GM04503 (cell line): Measurements from ENCODE around the gene SLC22A23.

Experiments
- DNase-seq: peaks from one replicate; pipeline ENCODE4 v3.0.0-alpha.2; 2012; ENCODE audit warnings: low read depth

The SLC22A23 gene

GRCh38 chr6:3421143-3421542 is 35.7 kb downstream of the SLC22A23 start:
- DNase-seq: no peak

GRCh38 chr6:3419624-3420272 is 37.1 kb downstream of the SLC22A23 start:
- DNase-seq: peak; percentile 57

- no peak for DNase-seq
These were observed 38.3 kb downstream of the SLC22A23 start for GRCh38 chr6:3418496-3419060.

DNA sequence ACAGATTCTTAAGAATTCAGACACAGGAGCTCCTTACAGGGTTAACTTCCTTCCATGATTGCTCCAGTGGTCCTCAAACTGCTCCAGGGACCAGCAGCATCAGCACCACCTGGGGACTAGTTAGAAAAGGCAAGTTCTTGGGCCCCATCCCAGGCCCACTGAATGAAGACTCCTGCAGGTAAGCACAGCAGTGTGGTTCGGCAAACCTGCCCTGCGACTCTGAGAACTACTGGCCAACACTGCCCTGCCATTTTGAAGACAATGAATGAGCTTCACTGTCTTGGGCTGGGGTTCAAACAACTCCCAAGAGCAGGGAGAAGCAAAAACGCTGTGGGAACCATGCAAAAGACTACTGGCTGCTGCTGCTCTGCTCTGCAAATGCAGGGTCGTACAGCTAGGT is 39.4 kb downstream of the SLC22A23 start:
- DNase-seq: no peak

GRCh38 chr6:3415490-3415889 is 41.4 kb downstream of the SLC22A23 start:
- DNase-seq: no peak

DNA sequence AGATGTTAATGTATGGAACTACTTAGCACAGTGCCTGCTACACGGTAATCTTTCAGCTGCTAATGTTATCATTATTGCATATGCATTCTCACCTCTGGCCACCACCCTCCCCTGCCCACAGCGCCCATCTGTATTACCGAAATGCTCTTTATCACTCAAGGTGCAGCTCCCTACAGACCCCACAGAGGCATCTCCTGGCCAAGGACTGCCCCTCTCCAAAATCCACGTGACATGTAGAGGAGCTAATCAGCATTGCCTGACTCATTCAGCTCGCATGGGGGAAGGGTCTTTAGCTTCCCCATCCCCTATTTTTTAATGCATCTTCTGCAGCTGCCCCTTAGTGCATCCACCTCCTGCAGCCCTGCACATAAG is 41.8 kb downstream of the SLC22A23 start:
- no peak for DNase-seq

DNA sequence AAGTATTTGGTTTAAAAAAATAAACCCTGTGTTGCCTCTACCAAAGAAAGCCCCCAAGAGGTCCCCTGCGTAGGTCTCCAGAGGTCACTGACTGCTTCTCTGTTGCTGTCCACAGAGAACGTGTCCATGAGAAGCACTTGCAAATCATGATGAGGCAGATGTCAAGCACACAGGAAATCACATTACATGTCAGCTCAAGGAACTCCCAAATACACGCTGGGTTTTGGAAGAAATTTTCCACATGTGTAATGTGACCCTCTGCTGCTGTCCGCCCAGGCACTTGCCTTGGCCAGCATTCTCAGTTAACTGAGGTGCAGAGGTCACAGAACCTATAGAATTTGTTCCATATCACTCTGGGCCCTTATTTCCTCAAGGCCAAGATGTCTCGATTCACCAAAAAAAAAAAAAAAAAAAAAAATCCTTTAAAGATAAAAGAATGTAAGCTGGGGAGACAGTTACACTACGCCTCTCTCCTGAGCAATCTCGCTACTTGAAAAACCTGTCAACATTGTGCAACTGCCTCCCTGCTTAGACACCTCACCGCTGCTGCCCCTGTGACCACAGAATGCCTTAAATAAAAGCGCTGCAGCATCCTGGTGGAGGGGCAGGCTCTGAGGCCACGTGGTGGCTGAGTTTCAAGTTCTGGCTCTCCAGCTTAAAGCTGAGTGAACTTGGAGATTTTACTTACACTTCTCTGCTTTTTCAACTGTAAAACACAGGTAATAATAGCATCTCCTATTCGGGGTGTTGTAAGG is 42.3 kb downstream of the SLC22A23 start:
- DNase-seq: no peak

GRCh38 chr6:3413592-3413991 is 43.3 kb downstream of the SLC22A23 start:
- DNase-seq: no peak

DNA sequence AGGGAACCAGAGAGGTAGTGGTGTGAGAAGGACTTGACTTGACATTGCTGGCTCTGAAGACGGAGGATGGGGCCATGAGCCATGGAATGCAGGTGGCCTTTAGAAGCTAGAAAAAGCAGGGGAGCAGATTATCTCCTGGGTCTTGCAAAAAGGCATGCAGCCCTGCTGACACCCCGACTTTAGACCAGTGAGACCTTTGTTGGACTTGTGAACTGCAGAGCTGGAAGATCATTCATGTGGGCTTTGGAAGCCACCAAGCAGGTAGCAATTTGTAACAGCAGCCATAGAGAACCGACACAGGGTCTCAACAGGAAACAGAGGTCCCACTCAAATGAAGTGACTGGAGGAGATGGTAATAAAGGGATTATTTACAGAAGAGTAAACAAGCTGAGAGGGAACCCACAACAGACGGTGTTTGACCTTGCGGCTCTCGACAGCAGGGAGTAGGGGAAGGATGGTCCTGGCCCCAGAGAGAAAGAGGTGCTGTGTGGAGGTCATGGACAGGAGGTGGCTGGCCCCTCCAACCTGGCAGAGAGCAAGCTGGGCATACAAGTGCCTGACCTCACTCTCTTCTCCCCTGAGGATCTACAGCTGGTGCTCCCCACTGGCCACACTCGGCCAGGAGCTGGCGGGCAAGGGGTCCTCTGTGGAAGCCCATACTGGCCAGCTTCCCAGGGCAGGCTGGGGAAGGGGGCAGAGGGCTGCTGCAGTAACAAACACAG is 43.9 kb downstream of the SLC22A23 start:
- DNase-seq: no peak

GRCh38 chr6:3411967-3412778 is 44.7 kb downstream of the SLC22A23 start:
- DNase-seq: no peak

GRCh38 chr6:3410385-3411360 is 46.2 kb downstream of the SLC22A23 start:
- DNase-seq: no peak

DNA sequence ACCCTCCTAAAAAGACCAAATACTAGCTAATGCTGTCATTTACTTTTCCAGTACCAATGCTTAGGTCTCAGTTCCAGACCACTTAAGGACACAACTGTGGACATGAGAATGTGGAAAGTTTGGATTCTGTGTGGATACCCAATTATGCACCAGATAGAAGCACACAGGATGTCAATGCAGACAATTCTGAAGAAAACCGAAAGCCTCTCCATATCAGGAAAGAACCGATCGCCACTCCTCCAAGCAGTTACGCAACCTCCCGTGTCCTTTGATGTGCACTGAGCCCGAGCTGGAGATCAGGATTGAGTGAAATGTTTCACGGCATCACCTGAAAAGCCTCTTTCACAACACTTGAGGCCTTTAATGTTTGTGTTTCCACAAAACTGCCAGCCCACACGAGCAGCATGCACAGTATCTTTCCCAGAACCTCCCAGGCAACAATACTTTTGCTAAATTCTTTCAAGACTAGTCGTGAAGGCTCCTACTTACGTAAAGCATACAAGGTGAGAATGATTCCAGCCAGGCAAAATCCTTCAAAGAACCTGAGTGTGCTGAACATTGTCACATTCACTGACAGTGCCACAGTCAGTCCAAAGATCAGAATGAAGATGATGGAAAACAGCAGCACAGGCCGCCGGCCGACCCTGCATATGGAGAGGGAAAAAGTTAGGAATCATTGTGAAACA is 47.0 kb downstream of the SLC22A23 start:
- DNase-seq: no peak

DNA sequence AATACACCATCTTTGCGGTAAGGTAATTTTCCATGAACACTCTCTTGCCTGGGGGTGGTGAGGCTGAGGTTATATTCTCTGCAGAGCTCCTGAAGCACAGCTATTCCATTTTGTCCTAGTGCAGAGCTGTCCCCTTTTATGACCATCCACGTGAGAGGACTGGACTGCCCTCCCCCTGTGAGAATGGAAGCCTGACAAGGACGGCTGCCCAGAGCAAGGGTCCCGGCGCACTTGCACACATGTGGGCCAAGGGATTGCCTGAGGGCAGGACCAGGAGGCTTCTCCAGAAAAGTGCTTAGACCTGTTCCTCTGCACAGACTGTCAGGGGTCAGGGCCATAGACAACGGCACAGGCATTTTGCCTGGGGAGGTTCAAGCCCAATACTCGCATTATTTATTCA is 48.2 kb downstream of the SLC22A23 start:
- DNase-seq: no peak

- DNase-seq: no peak
These were observed 49.0 kb downstream of the SLC22A23 start for GRCh38 chr6:3407840-3408239.

GRCh38 chr6:3406891-3407809 is 49.7 kb downstream of the SLC22A23 start:
- no peak for DNase-seq

- DNase-seq: no peak
These were observed 50.5 kb downstream of the SLC22A23 start for GRCh38 chr6:3406362-3406821.

DNA sequence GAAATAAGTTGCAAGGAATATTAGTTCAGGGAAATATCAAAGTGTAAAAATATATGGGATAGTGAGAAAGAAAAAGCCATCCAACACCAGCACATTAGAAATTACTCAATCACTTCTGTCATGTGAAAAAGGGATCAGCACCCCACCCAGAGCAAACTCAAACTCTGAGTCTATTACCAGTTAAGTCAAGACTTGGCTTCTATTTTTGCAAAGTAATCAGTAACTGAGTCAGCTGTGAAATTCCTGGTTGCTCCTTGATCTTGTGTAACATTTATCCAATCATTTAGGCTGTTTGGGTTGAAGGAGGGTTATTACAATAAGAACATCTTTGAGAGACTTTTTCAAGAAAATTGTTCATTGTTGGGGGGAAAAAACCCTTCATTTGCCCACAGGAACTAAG is 51.2 kb downstream of the SLC22A23 start:
- peak; percentile 56 for DNase-seq

DNA sequence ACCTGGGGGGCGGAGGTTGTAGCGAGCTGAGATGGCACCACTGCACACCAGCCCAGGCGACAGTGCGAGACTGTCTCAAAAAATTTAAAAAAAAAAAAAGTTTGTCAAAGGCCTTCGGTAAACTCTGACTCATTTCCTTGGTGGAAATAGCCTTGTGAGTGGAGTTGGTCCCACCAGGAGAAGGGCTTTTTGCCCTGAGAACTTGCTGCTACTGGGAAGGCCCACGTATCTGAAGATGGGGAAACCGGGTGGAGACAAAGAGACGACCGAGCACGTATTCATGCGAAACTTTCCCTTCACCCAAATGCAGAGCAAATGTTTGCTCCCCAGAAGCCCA is 51.7 kb downstream of the SLC22A23 start:
- DNase-seq: no peak
